A549 (cell line): ENCODE data around the gene TMEM117. TPM values are rescaled to one million over a fixed set of nuclear protein-coding genes. Genes with fewer than 3 reads are reported as not detected.

ENCODE experiments used
- ATAC-seq, 2 experiments: fragments of 200-7000 bp in 1 of 2; fragments of >200 bp in 1 of 2; cut with Nextera tagmentation in 1 of 2; cut with Tn5 transposase in 1 of 2; 3 replicates each; pipeline versions ENCODE4 v1.8.0 to v1.9.1; 2018 to 2020; ENCODE audit warnings: mild to moderate bottlenecking in 1 of 2, moderate library complexity in 1 of 2
- CTCF ChIA-PET: fragments of 300-600 bp; sonication (Branson Sonifier 250); formaldehyde crosslinking; extraction: SDS; loops from one replicate; lab custom pipeline; 2021; ENCODE audit warnings: antibody characterized with exemption, inconsistent platforms; lab: Yijun Ruan, JAX
- POLR2A ChIA-PET: fragments of 350-600 bp; formaldehyde crosslinking; extraction: SDS; loops from one replicate; lab custom pipeline; 2021; ENCODE audit warnings: antibody characterized with exemption, inconsistent platforms; lab: Yijun Ruan, JAX
- DNase-seq, 2 experiments: peaks; one replicate each; pipeline versions ENCODE4 v3.0.0 to v3.0.0-alpha.2; 2011 to 2016; ENCODE audit warnings: low read depth in 1 of 2, low spot score in 1 of 2
- FAIRE-seq: peaks from 2 replicates; lab custom pipeline; 2011; peaks lifted over from hg19 to GRCh38; lab: Jason Lieb, UNC
- H3K27ac ChIP-seq, 2 experiments: fragments of >200 bp; sonication (Bioruptor Twin); formaldehyde crosslinking; 3 replicates each; pipeline ENCODE4 v1.5.1; 2016 to 2017
- H3K4me1 ChIP-seq: fragments of >200 bp; sonication (Bioruptor Twin); formaldehyde crosslinking; 3 replicates; pipeline ENCODE4 v1.6.1; 2016
- H3K4me2 ChIP-seq: fragments of >200 bp; sonication (Bioruptor Twin); formaldehyde crosslinking; 3 replicates; pipeline ENCODE4 v1.6.1; 2016
- H3K4me3 ChIP-seq: fragments of >200 bp; sonication (Bioruptor Twin); formaldehyde crosslinking; 3 replicates; pipeline ENCODE4 v1.5.1; 2016
- H3K9me3 ChIP-seq: fragments of >200 bp; sonication (Bioruptor Twin); formaldehyde crosslinking; 3 replicates; pipeline ENCODE4 v1.6.1; 2016
- BHLHE40 ChIP-seq: IDR thresholded peaks from 2 replicates; pipeline ENCODE4 v1.6.1; 2012; ENCODE audit warnings: low read depth, low read length, inconsistent platforms
- CEBPB ChIP-seq, 2 experiments: fragments of >200 bp in 1 of 2; sonication (Bioruptor Twin) in 1 of 2; formaldehyde crosslinking in 1 of 2; IDR thresholded peaks; 2 replicates each; pipeline ENCODE4 v1.6.1; 2012 to 2016
- CHD2 ChIP-seq: fragments of 150-350 bp; IDR thresholded peaks from 2 replicates; pipeline ENCODE4 v1.6.1; 2014; ENCODE audit warnings: low read length; ENCODE audit not compliant: partially characterized antibody
- EHMT2 ChIP-seq: fragments of 200-600 bp; sonication (generic); IDR thresholded peaks from 2 replicates; pipeline ENCODE4 v1.6.1; 2016; ENCODE audit warnings: antibody characterized with exemption, low read depth, mild to moderate bottlenecking, moderate library complexity
- ESRRA ChIP-seq: fragments of 150-350 bp; IDR thresholded peaks from 2 replicates; pipeline ENCODE4 v1.6.1; 2014; ENCODE audit warnings: mild to moderate bottlenecking, low read length, borderline replicate concordance
- FOSL2 ChIP-seq, 2 experiments: fragments of 450-650 bp in 1 of 2; fragments of >200 bp in 1 of 2; sonication (Bioruptor Twin) in 1 of 2; formaldehyde crosslinking; IDR thresholded peaks; 2 replicates each; pipeline versions ENCODE4 v1.5.0 to v1.6.1; 2016 to 2020; ENCODE audit warnings: mild to moderate bottlenecking in 1 of 2, moderate library complexity in 1 of 2
- GATA3 ChIP-seq: IDR thresholded peaks from 2 replicates; pipeline ENCODE4 v1.6.1; 2012; ENCODE audit warnings: borderline replicate concordance
- HOXA7 ChIP-seq: fragments of 250-450 bp; sonication (Bioruptor Pico); IDR thresholded peaks from 2 replicates; pipeline ENCODE4 v1.5.0; 2020; ENCODE audit warnings: mild to moderate bottlenecking, moderate library complexity
- HOXB5 ChIP-seq: fragments of 250-450 bp; sonication (Bioruptor Pico); IDR thresholded peaks from 2 replicates; pipeline ENCODE4 v1.5.0; 2020; ENCODE audit warnings: mild to moderate bottlenecking, moderate library complexity
- KDM1A ChIP-seq: fragments of 200-600 bp; sonication (generic); IDR thresholded peaks from 2 replicates; pipeline ENCODE4 v1.6.1; 2016; ENCODE audit warnings: low read depth, mild to moderate bottlenecking
- MAFK ChIP-seq: fragments of 450-650 bp; IDR thresholded peaks from 2 replicates; pipeline ENCODE4 v1.6.1; 2014; ENCODE audit not compliant: partially characterized antibody
- MAZ ChIP-seq: fragments of 150-350 bp; IDR thresholded peaks from 2 replicates; pipeline ENCODE4 v1.6.1; 2014; ENCODE audit warnings: antibody characterized with exemption, low read depth, low read length, borderline replicate concordance
- NPAS2 ChIP-seq: fragments of 250-450 bp; sonication (Bioruptor Pico); IDR thresholded peaks from 2 replicates; pipeline ENCODE4 v1.8.0; 2022; ENCODE audit warnings: mild to moderate bottlenecking, moderate library complexity, borderline replicate concordance
- NR3C1 ChIP-seq: fragments of >200 bp; sonication (Bioruptor Twin); formaldehyde crosslinking; IDR thresholded peaks from 3 replicates; pipeline ENCODE4 v1.6.1; 2017
- PHF8 ChIP-seq: fragments of 200-600 bp; sonication (generic); IDR thresholded peaks from 2 replicates; pipeline ENCODE4 v1.6.1; 2016; ENCODE audit warnings: low read depth, mild to moderate bottlenecking, antibody characterized with exemption, moderate library complexity, borderline replicate concordance
- POLR2AphosphoS2 ChIP-seq: conservative IDR thresholded peaks from 2 replicates; pipeline ENCODE4 v1.6.1; 2012; ENCODE audit warnings: low read length, improper control_type of control experiment, inconsistent platforms
- RCOR1 ChIP-seq: fragments of 150-350 bp; IDR thresholded peaks from 2 replicates; pipeline ENCODE4 v1.6.1; 2014; ENCODE audit warnings: antibody characterized with exemption, low read length, low read depth
- RFX5 ChIP-seq: fragments of 450-650 bp; IDR thresholded peaks from 2 replicates; pipeline ENCODE4 v1.7.1; 2014; ENCODE audit warnings: antibody characterized with exemption, mild to moderate bottlenecking, moderate library complexity
- RNF2 ChIP-seq: fragments of 200-600 bp; sonication (generic); IDR thresholded peaks from 2 replicates; pipeline ENCODE4 v1.6.1; 2016; ENCODE audit warnings: low read depth, mild to moderate bottlenecking, antibody characterized with exemption, moderate library complexity, borderline replicate concordance
- SREBF2 ChIP-seq: fragments of 450-650 bp; IDR thresholded peaks from 2 replicates; pipeline ENCODE4 v1.6.1; 2014; ENCODE audit warnings: mild to moderate bottlenecking, moderate library complexity
- ZC3H11A ChIP-seq: fragments of 450-650 bp; IDR thresholded peaks from 2 replicates; pipeline ENCODE4 v1.6.1; 2014; ENCODE audit warnings: antibody characterized with exemption, mild to moderate bottlenecking
- ZSCAN20 ChIP-seq: fragments of 250-450 bp; sonication (Bioruptor Pico); IDR thresholded peaks from 2 replicates; pipeline ENCODE4 v1.8.0; 2022; ENCODE audit warnings: mild to moderate bottlenecking, moderate library complexity
- WGBS: methylation state at CpG from one replicate; pipeline ENCODE4 v1.1.6; 2017; ENCODE audit errors: missing lambda C conversion rate; 5-methylcytosine and 5-hydroxymethylcytosine counted together
- polyA plus RNA-seq, 4 experiments: library from polyadenylated mRNA; depleted of rRNA in 3 of 4; stranded (reverse); fragments of >200 nt; fragmentation: RNase III in 1 of 4; extraction: RNeasy Plus Mini Kit Qiagen cat#74134 plus additional on column Dnase treatment in 1 of 4; gene quantifications; 2 replicates in 3 of 4; 3 replicates in 1 of 4; pipeline ENCODE4 v1.2.3, GENCODE V29; 2011 to 2017
- TF ChIP-seq, protein P1 (sequence below): fragments of >200 bp; sonication (Bioruptor Twin); formaldehyde crosslinking; IDR thresholded peaks from 3 replicates; pipeline ENCODE4 v1.6.1; 2016
- TF ChIP-seq, protein P2 (sequence below): fragments of 250-450 bp; sonication (Bioruptor Pico); IDR thresholded peaks from 2 replicates; pipeline ENCODE4 v1.5.0; 2021; ENCODE audit warnings: mild to moderate bottlenecking, moderate library complexity, borderline replicate concordance
- TF ChIP-seq, protein P3 (sequence below): fragments of 200-600 bp; sonication (generic); IDR thresholded peaks from 2 replicates; pipeline ENCODE4 v1.6.1; 2016; ENCODE audit warnings: antibody characterized with exemption, mild to moderate bottlenecking, moderate library complexity
- TF ChIP-seq, protein P4 (sequence below): fragments of 150-350 bp; IDR thresholded peaks from 2 replicates; pipeline ENCODE4 v1.6.1; 2014; ENCODE audit warnings: low read depth, mild to moderate bottlenecking, low read length

TMEM117 gene
- polyA plus RNA-seq, 2 of the 4 experiments (the other 2 are of a cell fraction): 2.1 to 4.6 TPM

DNA sequence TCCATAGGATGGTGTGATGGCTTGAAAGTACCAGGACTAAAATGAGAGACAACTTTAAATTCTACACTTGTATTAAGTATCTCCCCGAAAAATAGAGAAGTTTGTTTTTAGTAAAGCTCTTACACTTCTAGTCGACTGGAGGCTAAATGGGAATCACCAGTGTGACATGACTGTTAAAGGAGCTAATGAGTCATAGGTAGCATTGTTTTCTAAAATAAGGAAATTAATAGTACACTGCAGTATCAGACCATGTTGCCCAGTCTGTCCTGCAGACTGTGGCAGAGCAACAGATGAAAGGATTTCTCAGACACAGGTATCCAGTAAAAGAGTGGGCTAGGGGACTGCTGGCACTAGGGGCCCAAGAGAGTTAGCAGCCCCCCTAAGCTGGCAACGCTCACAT is 140.1 kb downstream of the TMEM117 start:
- 50% methylated on average over 3 of the region's 3 CpGs for WGBS

GRCh38 chr12:43978556-43978955 is 142.7 kb downstream of the TMEM117 start:
- Histone ChIP-seq H3K4me2 (no peak overlapping the region), H3K4me3 (no peak overlapping the region), H3K27ac (no peak overlapping the region), H3K4me1 (no peaks in the 10 kb centered on the region), H3K9me3 (no peaks in the 10 kb centered on the region)
- POLR2A ChIA-PET: no interaction called here
- FAIRE-seq: peak; percentile 23
- no peak for ATAC-seq
- WGBS: 71% methylated on average over 2 of the region's 2 CpGs
- CTCF ChIA-PET: no interaction called here
- TF ChIP-seq MAZ (no peak), ZC3H11A (no peak), BHLHE40 (no peak), CEBPB (IDR thresholded peaks at IDR 0.05) (no peak), FOSL2 (IDR thresholded peaks at IDR 0.05) (no peak), FOSL2 (CRISPR knock-in tag; IDR thresholded peaks at IDR 0.05) (no peak), KDM1A (no peak), ZSCAN20 (CRISPR knock-in tag) (no peak), CHD2 (no peak), ESRRA (no peak)
- TF ChIP-seq, protein P1, sequence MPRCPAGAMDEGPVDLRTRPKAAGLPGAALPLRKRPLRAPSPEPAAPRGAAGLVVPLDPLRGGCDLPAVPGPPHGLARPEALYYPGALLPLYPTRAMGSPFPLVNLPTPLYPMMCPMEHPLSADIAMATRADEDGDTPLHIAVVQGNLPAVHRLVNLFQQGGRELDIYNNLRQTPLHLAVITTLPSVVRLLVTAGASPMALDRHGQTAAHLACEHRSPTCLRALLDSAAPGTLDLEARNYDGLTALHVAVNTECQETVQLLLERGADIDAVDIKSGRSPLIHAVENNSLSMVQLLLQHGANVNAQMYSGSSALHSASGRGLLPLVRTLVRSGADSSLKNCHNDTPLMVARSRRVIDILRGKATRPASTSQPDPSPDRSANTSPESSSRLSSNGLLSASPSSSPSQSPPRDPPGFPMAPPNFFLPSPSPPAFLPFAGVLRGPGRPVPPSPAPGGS: no peak
- TF ChIP-seq, protein P2, sequence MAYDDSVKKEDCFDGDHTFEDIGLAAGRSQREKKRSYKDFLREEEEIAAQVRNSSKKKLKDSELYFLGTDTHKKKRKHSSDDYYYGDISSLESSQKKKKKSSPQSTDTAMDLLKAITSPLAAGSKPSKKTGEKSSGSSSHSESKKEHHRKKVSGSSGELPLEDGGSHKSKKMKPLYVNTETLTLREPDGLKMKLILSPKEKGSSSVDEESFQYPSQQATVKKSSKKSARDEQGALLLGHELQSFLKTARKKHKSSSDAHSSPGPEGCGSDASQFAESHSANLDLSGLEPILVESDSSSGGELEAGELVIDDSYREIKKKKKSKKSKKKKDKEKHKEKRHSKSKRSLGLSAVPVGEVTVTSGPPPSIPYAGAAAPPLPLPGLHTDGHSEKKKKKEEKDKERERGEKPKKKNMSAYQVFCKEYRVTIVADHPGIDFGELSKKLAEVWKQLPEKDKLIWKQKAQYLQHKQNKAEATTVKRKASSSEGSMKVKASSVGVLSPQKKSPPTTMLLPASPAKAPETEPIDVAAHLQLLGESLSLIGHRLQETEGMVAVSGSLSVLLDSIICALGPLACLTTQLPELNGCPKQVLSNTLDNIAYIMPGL (CRISPR knock-in tag): no peak
- no peak for DNase-seq

More for the DNA sequence above, 140.1 kb downstream of the TMEM117 start:
- DNase-seq (no peak), FAIRE-seq (no peak), ATAC-seq (no peak)
- POLR2A ChIA-PET: no interaction called here
- Histone ChIP-seq H3K27ac (no peak overlapping the region), H3K4me3 (no peak overlapping the region), H3K4me2 (no peak overlapping the region), H3K9me3 (no peaks in the 10 kb centered on the region; the same call in 2 of the 3 replicates), H3K4me1 (no peaks in the 10 kb centered on the region)
- CTCF ChIA-PET: no interaction called here
- TF ChIP-seq EHMT2: no peak
- no peak for TF ChIP-seq GATA3
- TF ChIP-seq, protein P3, sequence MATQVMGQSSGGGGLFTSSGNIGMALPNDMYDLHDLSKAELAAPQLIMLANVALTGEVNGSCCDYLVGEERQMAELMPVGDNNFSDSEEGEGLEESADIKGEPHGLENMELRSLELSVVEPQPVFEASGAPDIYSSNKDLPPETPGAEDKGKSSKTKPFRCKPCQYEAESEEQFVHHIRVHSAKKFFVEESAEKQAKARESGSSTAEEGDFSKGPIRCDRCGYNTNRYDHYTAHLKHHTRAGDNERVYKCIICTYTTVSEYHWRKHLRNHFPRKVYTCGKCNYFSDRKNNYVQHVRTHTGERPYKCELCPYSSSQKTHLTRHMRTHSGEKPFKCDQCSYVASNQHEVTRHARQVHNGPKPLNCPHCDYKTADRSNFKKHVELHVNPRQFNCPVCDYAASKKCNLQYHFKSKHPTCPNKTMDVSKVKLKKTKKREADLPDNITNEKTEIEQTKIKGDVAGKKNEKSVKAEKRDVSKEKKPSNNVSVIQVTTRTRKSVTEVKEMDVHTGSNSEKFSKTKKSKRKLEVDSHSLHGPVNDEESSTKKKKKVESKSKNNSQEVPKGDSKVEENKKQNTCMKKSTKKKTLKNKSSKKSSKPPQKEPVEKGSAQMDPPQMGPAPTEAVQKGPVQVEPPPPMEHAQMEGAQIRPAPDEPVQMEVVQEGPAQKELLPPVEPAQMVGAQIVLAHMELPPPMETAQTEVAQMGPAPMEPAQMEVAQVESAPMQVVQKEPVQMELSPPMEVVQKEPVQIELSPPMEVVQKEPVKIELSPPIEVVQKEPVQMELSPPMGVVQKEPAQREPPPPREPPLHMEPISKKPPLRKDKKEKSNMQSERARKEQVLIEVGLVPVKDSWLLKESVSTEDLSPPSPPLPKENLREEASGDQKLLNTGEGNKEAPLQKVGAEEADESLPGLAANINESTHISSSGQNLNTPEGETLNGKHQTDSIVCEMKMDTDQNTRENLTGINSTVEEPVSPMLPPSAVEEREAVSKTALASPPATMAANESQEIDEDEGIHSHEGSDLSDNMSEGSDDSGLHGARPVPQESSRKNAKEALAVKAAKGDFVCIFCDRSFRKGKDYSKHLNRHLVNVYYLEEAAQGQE: no peak
- TF ChIP-seq HOXA7: no peak
- no peak for TF ChIP-seq MAFK
- no peak for TF ChIP-seq PHF8
- TF ChIP-seq, protein P1: no peak
- TF ChIP-seq POLR2AphosphoS2: no peak
- TF ChIP-seq CHD2: no peak
- TF ChIP-seq KDM1A: no peak
- no peak for TF ChIP-seq RNF2
- TF ChIP-seq, protein P4, sequence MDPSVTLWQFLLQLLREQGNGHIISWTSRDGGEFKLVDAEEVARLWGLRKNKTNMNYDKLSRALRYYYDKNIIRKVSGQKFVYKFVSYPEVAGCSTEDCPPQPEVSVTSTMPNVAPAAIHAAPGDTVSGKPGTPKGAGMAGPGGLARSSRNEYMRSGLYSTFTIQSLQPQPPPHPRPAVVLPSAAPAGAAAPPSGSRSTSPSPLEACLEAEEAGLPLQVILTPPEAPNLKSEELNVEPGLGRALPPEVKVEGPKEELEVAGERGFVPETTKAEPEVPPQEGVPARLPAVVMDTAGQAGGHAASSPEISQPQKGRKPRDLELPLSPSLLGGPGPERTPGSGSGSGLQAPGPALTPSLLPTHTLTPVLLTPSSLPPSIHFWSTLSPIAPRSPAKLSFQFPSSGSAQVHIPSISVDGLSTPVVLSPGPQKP: no peak
- no peak for TF ChIP-seq RCOR1
- TF ChIP-seq SREBF2: no peak
- TF ChIP-seq NR3C1: no peak
- no peak for TF ChIP-seq HOXB5 (CRISPR knock-in tag)
- no peak for TF ChIP-seq NPAS2
- no peak for TF ChIP-seq RFX5
